ENCODE data around the gene ADAMTS3. TPM values are rescaled to one million over a fixed set of nuclear protein-coding genes. Genes with fewer than 3 reads are reported as not detected.
A peak's percentile ranks its signal among the peaks of the same experiment; 100 is the strongest.

The ADAMTS3 gene
- total RNA-seq, 1 donor from 2014 or later, result 9.9 TPM

DNA sequence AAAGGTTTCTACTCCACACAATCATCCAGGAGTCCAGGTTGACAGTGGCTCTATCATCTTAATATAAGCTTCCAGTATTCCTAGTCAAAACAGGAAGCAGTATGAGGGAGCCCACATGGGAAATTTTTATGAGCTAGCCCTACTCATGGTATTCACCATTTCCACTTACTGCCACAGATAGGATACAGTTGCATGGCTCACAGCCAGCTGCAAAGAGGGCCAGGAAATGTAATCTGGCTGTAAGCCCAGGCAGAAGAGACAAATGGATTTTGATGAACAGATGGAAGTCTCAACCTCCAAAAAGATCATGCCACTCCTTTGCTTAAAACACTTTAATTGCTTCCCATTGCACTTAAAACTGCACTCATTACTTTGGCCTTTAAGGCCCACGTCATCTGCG, 150.6 kb downstream of the ADAMTS3 start:
- DNase-seq (ENCODE audit: low spot score), result peak; percentile 71

- peak; percentile 6 for DNase-seq (ENCODE audit: low spot score)
Measured at GRCh38 chr4:72410158-72410557, 158.9 kb downstream of the ADAMTS3 start.

- no peak for DNase-seq (ENCODE audit: low spot score)
Measured at GRCh38 chr4:72408568-72408967, 160.5 kb downstream of the ADAMTS3 start.

GRCh38 chr4:72405417-72405816, 163.6 kb downstream of the ADAMTS3 start:
- no peak for DNase-seq (ENCODE audit: low spot score)

DNA sequence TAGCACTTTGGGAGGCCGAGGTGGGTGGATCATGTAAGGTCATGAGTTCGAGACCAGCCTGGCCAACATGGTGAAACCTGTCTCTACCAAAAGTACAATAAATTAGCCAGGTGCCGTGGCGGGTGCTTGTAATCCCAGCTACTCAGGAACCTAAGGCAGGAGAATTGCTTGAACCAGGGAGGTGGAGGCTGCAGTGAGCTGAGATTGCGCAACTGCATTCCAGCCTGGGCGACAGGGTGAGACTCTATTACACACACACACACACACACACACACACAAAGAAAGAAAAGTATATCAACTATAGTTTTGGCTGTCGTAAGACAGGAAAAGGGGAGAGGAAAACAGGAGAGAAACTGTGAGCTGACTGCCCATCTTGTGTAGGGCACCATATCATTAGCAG, 171.7 kb downstream of the ADAMTS3 start:
- no peak for DNase-seq (ENCODE audit: low spot score)

GRCh38 chr4:72394012-72394663, 174.9 kb downstream of the ADAMTS3 start:
- no peak for DNase-seq (ENCODE audit: low spot score)

DNA sequence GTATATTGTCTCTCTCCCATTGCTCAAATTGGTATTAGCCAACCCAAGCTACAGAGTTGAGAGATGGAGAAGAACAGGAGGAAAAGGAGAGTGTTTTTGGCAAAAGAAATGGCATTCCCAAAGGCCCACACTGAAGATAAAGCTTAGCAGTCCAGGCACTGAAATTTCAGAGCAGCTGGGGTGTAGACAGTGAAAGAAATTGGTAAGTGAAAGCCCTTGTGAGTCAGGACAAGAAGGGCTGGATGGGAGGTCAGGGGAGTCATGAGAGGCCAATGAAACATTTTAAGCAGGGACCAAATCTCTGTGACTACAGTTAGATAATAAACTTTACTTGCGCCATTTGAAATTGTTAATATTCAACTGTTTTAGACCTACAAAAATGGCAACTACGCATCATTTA, 177.7 kb downstream of the ADAMTS3 start:
- no peak for DNase-seq (ENCODE audit: low spot score)

- DNase-seq (ENCODE audit: low spot score), result no peak
Measured at GRCh38 chr4:72390409-72390808, 178.6 kb downstream of the ADAMTS3 start.

- DNase-seq (ENCODE audit: low spot score), result no peak
Measured at GRCh38 chr4:72388521-72388920, 180.5 kb downstream of the ADAMTS3 start.

DNA sequence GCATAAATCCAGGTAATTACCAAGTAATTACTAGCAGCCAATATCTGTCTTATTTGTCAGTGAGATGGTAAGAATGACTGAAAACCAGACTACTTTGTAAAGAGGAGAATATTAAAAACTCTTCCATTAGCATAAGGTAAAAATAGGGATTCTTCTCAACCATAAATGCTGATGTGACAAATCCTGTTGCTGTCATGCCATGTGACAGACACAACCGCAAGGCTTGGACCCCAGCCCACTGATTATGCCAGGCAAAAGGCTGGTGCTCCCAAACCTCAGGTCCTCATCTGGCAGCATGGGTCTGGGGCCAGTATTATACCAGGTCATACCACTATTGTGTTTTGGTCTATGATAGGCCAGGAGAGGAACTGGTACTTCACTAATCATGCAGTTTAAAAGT, 181.1 kb downstream of the ADAMTS3 start:
- DNase-seq (ENCODE audit: low spot score), result no peak

DNA sequence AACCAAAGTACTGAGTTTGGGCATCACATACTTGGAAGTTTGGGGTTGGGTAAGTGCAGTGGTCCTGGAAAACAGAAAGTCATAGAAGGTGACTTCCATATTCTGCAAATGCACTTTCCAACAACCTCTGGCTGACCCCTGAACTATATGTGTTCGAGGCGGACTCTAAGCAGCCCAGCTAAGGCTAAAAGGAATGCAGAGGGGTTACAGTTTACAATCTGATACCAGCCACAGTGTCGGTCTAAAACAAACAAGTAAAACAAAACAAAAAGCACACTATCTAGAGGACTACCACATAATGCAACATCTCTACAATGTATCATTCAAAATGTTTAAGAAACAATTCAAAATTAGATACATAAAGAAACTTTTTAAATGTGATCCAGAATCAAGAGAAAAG, 185.6 kb downstream of the ADAMTS3 start:
- DNase-seq (ENCODE audit: low spot score), result no peak

DNA sequence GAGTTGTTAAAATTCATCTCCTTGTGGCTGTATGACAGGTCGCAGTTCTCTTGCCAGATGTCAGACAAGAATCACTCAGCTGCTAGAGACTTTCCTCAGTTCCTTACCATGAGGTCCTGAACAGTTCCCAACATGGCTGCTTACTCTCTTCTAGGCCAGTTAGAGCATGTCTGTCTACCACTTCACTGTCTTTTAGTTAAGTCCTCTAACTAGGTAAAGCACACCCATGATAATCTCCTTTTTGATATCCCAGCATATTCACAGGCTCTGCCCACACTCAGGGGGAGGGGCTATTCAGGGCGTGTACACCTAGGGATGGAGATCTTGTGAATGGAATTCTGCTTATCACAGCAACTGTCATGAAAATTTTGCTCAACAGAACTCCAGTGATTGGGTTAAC, 190.1 kb downstream of the ADAMTS3 start:
- no peak for DNase-seq (ENCODE audit: low spot score)

DNA sequence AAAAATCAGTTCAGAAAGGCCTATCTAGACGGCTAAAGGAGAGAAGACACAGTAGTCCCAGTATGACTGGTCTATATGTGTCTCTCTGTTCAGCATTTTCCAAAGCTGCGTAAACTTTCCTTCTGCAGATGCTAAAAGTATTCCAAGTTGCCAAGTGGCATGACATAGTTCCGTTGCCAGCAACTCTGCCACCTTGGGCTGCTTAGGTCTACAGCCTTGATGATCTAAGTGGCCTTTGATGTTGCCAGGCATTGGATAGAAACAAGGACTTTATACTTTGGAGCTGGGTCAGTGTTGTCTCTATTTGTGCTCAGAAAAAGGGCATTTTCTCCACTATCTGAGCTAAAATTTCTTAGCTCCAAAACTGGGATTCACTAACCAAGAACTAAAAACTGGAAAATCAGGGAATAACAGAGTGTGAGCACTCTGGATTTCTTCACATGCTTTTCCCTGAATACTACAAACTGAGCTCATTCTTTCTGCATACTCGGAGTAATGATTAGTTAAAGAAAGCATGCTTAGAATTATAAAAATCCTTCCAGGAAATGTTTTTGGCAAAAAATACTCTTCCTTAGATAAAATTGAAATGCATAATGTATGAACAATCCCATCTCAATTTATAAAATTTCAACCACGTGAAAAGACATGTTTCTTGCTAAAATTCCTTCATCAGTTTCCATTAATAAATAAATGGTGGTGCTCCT, 191.4 kb downstream of the ADAMTS3 start:
- peak; percentile 18 for DNase-seq (ENCODE audit: low spot score)

DNA sequence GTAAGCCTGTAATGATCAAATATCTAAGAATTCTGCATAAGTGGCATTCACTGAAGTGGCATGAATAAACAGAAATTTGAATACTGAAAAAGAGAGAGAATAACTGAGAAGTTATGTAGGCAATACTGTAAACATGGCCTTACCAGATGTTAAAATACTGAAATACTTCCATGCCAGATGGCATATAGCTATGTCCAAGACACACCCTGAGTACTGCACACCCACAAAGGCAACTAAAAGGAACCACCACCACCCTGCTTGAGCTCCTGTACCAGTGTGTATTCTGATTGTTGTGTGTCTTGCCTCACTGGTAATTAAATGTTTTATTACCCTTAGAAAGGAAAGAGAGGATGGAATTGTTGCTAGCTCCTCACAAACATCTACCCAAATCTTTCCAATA, 192.1 kb downstream of the ADAMTS3 start:
- no peak for DNase-seq (ENCODE audit: low spot score)

GRCh38 chr4:72375073-72375736, 193.8 kb downstream of the ADAMTS3 start:
- DNase-seq (ENCODE audit: low spot score), result peak; percentile 21

DNA sequence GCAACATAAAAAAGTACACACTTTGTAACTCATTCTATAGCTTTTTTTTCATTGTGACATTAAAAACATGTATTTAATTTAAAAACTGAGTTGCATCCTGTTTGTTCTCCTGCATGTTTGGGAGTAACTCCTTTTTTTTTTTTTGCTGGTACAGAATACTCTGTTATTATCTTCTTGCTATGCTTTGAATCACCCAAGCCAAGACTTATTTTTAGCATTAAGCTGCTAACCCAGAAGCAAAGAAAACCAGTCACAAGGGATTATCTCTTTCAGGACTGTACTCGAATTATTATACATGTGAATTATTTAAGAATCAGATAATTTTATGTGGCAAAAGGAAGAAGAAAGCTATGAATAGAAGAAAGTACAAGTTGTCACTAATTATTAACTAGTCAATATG, 194.9 kb downstream of the ADAMTS3 start:
- peak; percentile 82 for DNase-seq (ENCODE audit: low spot score)

DNA sequence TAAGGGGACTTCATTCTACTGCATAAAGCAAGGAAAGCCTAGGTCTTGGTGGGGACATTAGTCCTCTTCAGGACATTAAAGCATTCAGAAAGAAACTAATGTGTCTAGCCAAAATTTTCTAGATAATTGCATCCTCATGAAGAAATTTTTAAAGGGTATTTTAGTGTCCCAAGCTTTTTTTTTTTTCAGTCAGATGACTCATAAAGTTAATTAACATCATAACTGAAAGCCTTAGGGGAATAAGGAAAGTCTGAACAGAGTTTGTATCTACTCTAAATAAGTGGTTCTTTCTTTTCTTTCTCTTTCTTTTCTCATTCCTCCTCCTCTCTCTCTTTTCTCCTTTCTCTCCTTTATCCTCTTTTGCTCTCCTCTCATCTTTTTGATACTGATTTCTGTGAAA, 202.4 kb downstream of the ADAMTS3 start:
- no peak for DNase-seq (ENCODE audit: low spot score)

DNA sequence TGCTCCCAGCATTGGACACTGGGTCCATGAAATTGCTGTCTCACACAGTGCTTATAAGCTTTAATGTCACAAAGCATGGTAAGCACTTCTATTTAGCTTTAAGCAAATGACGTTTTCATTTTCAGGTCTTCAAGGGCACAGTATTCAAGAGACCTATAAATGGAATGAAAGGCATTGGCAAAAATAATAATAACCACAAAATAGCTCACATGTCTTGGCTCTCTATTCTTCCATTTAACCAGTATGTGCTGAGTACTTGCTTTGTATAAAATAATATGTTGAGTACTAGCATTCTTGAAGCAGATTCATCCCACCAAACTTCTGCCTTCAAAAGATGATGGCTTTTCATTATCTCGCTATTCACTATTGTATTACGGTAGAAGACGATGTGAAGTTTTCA, 203.0 kb downstream of the ADAMTS3 start:
- no peak for DNase-seq (ENCODE audit: low spot score)

DNA sequence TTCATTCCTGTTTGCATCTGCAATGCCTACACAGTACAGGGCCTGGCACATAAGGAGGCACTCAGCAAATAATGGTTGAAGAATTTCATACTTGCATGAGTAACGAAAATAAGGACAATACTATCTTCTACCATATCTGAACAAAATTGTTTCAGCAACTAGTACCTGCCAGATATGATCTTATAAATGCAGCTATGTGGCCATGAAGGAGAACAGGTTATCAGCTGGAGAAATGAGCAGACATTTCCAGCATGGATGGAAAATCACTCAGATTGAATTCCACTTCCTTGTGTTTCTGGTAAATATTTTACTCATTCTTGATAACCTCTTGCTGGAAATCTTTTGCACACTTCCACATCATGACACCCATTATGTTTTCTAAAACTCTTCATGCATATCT, 204.0 kb downstream of the ADAMTS3 start:
- DNase-seq (ENCODE audit: low spot score), result no peak

DNA sequence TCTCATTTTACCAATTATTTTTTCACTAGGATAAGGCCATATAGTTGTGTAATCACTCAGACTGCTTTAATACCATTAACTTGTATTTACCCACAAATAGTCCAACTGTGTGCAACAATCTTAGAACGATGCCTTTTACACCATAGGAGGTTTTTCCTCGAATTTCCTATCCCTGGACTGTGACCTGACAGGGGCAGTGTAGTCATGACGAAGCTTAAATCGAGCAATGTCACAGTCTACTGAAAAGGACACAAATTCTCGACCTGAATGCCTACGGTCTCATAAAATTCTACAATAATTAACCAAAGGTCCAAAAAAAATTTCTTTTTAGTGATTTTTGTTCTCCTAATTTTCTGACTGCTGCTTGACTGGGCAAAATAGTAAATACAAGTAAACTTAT, 208.9 kb downstream of the ADAMTS3 start:
- DNase-seq (ENCODE audit: low spot score), result no peak

GRCh38 chr4:72358483-72358882, 210.5 kb downstream of the ADAMTS3 start:
- DNase-seq (ENCODE audit: low spot score), result no peak

DNA sequence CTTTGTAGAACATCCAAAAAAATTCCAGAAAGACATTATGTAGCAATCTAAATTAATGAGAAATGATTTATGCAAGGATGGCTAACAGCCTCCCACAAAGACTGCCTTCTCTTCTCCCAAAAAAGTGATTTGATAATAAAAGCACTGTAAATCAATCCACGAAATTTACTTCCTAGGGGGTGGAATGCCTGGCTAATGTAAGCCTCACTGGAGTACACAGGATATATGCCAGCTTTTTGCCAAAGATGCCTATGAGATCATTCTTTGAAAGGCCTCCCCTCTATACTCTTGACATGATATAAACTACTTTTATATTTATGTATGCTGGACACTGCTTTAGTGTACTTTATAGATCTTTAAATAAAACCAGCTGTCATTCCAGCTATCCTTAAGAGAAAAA, 211.1 kb downstream of the ADAMTS3 start:
- peak; percentile 29 for DNase-seq (ENCODE audit: low spot score)

GRCh38 chr4:72352711-72353110, 216.3 kb downstream of the ADAMTS3 start:
- no peak for DNase-seq (ENCODE audit: low spot score)
